Neural cell (in vitro differentiated cells): ENCODE measurements around the gene LSM6.

Experiments
- CTCF ChIP-seq: fragments of 450-650 bp; IDR thresholded peaks from 2 replicates; pipeline ENCODE4 v1.5.1; 2014; ENCODE audit warnings: antibody characterized with exemption, mild to moderate bottlenecking, moderate library complexity; ENCODE audit not compliant: poor library complexity, severe bottlenecking
- EP300 ChIP-seq: fragments of 450-650 bp; conservative IDR thresholded peaks from 2 replicates; pipeline ENCODE4 v1.6.1; 2014; ENCODE audit warnings: antibody characterized with exemption, mild to moderate bottlenecking, moderate library complexity; ENCODE audit not compliant: poor library complexity, severe bottlenecking
- EZH2 ChIP-seq: fragments of 200-600, 300-800 bp; shearing (Covaris generic), sonication (generic); IDR thresholded peaks from 2 replicates; pipeline ENCODE4 v1.6.1; 2014; ENCODE audit warnings: antibody characterized with exemption, low read length, borderline replicate concordance, mild to moderate bottlenecking; ENCODE audit not compliant: insufficient read depth, poor library complexity, severe bottlenecking
- MXI1 ChIP-seq: fragments of 450-650 bp; conservative IDR thresholded peaks from 2 replicates; pipeline ENCODE4 v1.6.1; 2014; ENCODE audit warnings: antibody characterized with exemption, mild to moderate bottlenecking; ENCODE audit not compliant: poor library complexity, severe bottlenecking
- POLR2AphosphoS5 ChIP-seq: IDR thresholded peaks from 2 replicates; pipeline ENCODE4 v1.6.1; 2012
- TAF1 ChIP-seq: IDR thresholded peaks from 2 replicates; pipeline ENCODE4 v1.6.1; 2012; ENCODE audit warnings: low read depth

- TF ChIP-seq POLR2AphosphoS5 (no peak), CTCF (no peak), EZH2 (no peak), MXI1 (no peak), EP300 (no peak), TAF1 (no peak)
These were observed 43.1 kb upstream of the LSM6 start for GRCh38 chr4:146132445-146132844.
